ENCODE results near the gene DGKB.

- TF ChIP-seq CTCF (IDR thresholded peaks at IDR 0.05) (no peak), EP300 (IDR thresholded peaks at IDR 0.05) (no peak), POLR2A (IDR thresholded peaks at IDR 0.05) (no peak)
Measured at GRCh38 chr7:14418633-14419032, 483.9 kb downstream of the DGKB start.
